ENCODE results near the gene ANKRD61.
"Not testable (repeated sequence)": the region's sequence is repeated elsewhere in the genome, so short reads cannot be mapped to it uniquely, and the experiment has no call there.

The ANKRD61 gene

GRCh38 chr7:6032167-6032566 is 991 bp downstream of the ANKRD61 start:
- DNase-seq (ENCODE audit: low read depth), result no peak

- no peak for DNase-seq (ENCODE audit: low read depth)
Measured at GRCh38 chr7:6032641-6033040, 1.5 kb downstream of the ANKRD61 start.

GRCh38 chr7:6035165-6035564 is 4.0 kb downstream of the ANKRD61 start:
- DNase-seq (ENCODE audit: low read depth), result no peak

GRCh38 chr7:6035686-6036085 is 4.5 kb downstream of the ANKRD61 start:
- DNase-seq (ENCODE audit: low read depth), result no peak

- DNase-seq (ENCODE audit: low read depth), result no peak
Measured at GRCh38 chr7:6049780-6050179, 18.6 kb downstream of the ANKRD61 start.

GRCh38 chr7:6051185-6051584 is 20.0 kb downstream of the ANKRD61 start:
- not testable (repeated sequence) for DNase-seq (ENCODE audit: low read depth)

GRCh38 chr7:6056616-6057015 is 25.4 kb downstream of the ANKRD61 start:
- peak; percentile 30 for DNase-seq (ENCODE audit: low read depth)

GRCh38 chr7:6057316-6058129 is 26.3 kb downstream of the ANKRD61 start:
- no peak for DNase-seq (ENCODE audit: low read depth)

GRCh38 chr7:6059941-6060340 is 28.8 kb downstream of the ANKRD61 start:
- DNase-seq (ENCODE audit: low read depth), result not testable (repeated sequence)

GRCh38 chr7:6071406-6071805 is 40.2 kb downstream of the ANKRD61 start:
- DNase-seq (ENCODE audit: low read depth), result no peak

- DNase-seq (ENCODE audit: low read depth), result no peak
Measured at GRCh38 chr7:6074612-6075380, 43.6 kb downstream of the ANKRD61 start.

- DNase-seq (ENCODE audit: low read depth), result no peak
Measured at GRCh38 chr7:6078548-6078947, 47.4 kb downstream of the ANKRD61 start.

GRCh38 chr7:6083047-6083446 is 51.9 kb downstream of the ANKRD61 start:
- not testable (repeated sequence) for DNase-seq (ENCODE audit: low read depth)
